IMR-90 (cell line): ENCODE results near the gene EIF5A. TPM values are rescaled to one million over a fixed set of nuclear protein-coding genes. Genes with fewer than 3 reads are reported as not detected.

Experiments used
- ATAC-seq: fragments of 200-7000 bp; cut with Tn5 transposase; 2 replicates; pipeline ENCODE4 v1.9.1; 2020; ENCODE audit warnings: low read depth, mild to moderate bottlenecking, moderate library complexity
- BruUV-seq: library from RNA; stranded (reverse); fragments of 400-500 nt; replicated peaks from 2 replicates; lab custom pipeline; 2021; lab: Mats Ljungman, UMichigan
- CTCF ChIA-PET: fragments of 300-600 bp; formaldehyde crosslinking; extraction: SDS; loops from one replicate; lab custom pipeline; 2021; ENCODE audit warnings: antibody characterized with exemption; lab: Yijun Ruan, JAX
- POLR2A ChIA-PET: fragments of 300-600 bp; sonication (Branson Sonifier 250); formaldehyde crosslinking; loops from one replicate; lab custom pipeline; 2022; ENCODE audit warnings: antibody characterized with exemption; ENCODE audit not compliant: unreplicated experiment; lab: Charles Lee
- DNase-seq: peaks from one replicate; pipeline ENCODE4 v3.0.0; 2013
- H2AFZ ChIP-seq: replicated peaks from 2 replicates; pipeline ENCODE3; 2013; ENCODE audit warnings: low read length, mild to moderate bottlenecking; ENCODE audit not compliant: poor library complexity
- H2AK5ac ChIP-seq: 2 replicates; pipeline ENCODE4 v1.6.1; 2013; ENCODE audit warnings: low read depth, low read length, inconsistent platforms
- H2AK9ac ChIP-seq: replicated peaks from 2 replicates; pipeline ENCODE3; 2013; ENCODE audit warnings: mild to moderate bottlenecking, low read depth, low read length, moderate library complexity; ENCODE audit not compliant: poor library complexity
- H2BK120ac ChIP-seq: 2 replicates; pipeline ENCODE4 v1.6.1; 2013; ENCODE audit warnings: low read depth, low read length, inconsistent platforms
- H2BK15ac ChIP-seq: 3 replicates; pipeline ENCODE4 v1.6.1; 2013; ENCODE audit warnings: low read depth, low read length, inconsistent platforms
- H2BK20ac ChIP-seq: 2 replicates; pipeline ENCODE4 v1.6.1; 2013; ENCODE audit warnings: low read depth, mild to moderate bottlenecking, inconsistent platforms, low read length, moderate library complexity
- H2BK5ac ChIP-seq: 2 replicates; pipeline ENCODE4 v1.6.1; 2013; ENCODE audit warnings: mild to moderate bottlenecking, low read depth, low read length, inconsistent platforms; ENCODE audit not compliant: poor library complexity, severe bottlenecking
- H3K14ac ChIP-seq: replicated peaks from 2 replicates; pipeline ENCODE4 v1.6.1; 2013; ENCODE audit warnings: low read depth, low read length, inconsistent platforms
- H3K18ac ChIP-seq: 2 replicates; pipeline ENCODE4 v1.6.1; 2013; ENCODE audit warnings: low read depth, low read length, control low read depth
- H3K23ac ChIP-seq: 2 replicates; pipeline ENCODE4 v1.6.1; 2013; ENCODE audit warnings: low read depth, low read length, inconsistent platforms
- H3K27ac ChIP-seq: 2 replicates; pipeline ENCODE4 v1.5.1; 2013; ENCODE audit warnings: mild to moderate bottlenecking, control low read depth, low read length; ENCODE audit not compliant: insufficient read depth
- H3K27me3 ChIP-seq: 2 replicates; pipeline ENCODE4 v1.6.1; 2013; ENCODE audit warnings: low read length; ENCODE audit not compliant: control insufficient read depth, insufficient read depth
- H3K36me3 ChIP-seq: 2 replicates; pipeline ENCODE4 v1.6.1; 2013; ENCODE audit warnings: low read length, mixed read lengths; ENCODE audit not compliant: control insufficient read depth, insufficient read depth
- H3K4ac ChIP-seq: 2 replicates; pipeline ENCODE4 v1.6.1; 2013; ENCODE audit warnings: low read depth, low read length, inconsistent platforms
- H3K4me1 ChIP-seq: 2 replicates; pipeline ENCODE4 v1.6.1; 2013; ENCODE audit warnings: low read length, mixed read lengths; ENCODE audit not compliant: control insufficient read depth, insufficient read depth
- H3K4me2 ChIP-seq: 2 replicates; pipeline ENCODE4 v1.6.1; 2013; ENCODE audit warnings: low read depth, mild to moderate bottlenecking, control low read depth, low read length, moderate library complexity
- H3K4me3 ChIP-seq: 2 replicates; pipeline ENCODE4 v1.5.1; 2013; ENCODE audit warnings: low read depth, mild to moderate bottlenecking, control low read depth, low read length, moderate library complexity; ENCODE audit not compliant: insufficient read depth
- H3K56ac ChIP-seq: 2 replicates; pipeline ENCODE4 v1.6.1; 2013; ENCODE audit warnings: low read length, inconsistent platforms; ENCODE audit not compliant: insufficient read depth; ENCODE audit errors: extremely low read depth
- H3K79me1 ChIP-seq, 2 experiments: 2 replicates each; pipeline ENCODE4 v1.6.1; 2013; ENCODE audit warnings: low read length in 2 of 2, inconsistent platforms in 1 of 2, low read depth in 1 of 2
- H3K9ac ChIP-seq: 2 replicates; pipeline ENCODE4 v1.6.1; 2013; ENCODE audit warnings: low read depth, low read length, control low read depth
- H3K9me1 ChIP-seq: 2 replicates; pipeline ENCODE4 v1.6.1; 2013; ENCODE audit warnings: low read length, inconsistent platforms; ENCODE audit not compliant: insufficient read depth
- H3K9me3 ChIP-seq: 2 replicates; pipeline ENCODE4 v1.6.1; 2013; ENCODE audit warnings: low read length; ENCODE audit not compliant: control insufficient read depth, insufficient read depth
- H4K20me1 ChIP-seq: 2 replicates; pipeline ENCODE4 v1.6.1; 2013; ENCODE audit warnings: low read length, inconsistent platforms; ENCODE audit not compliant: insufficient read depth
- H4K5ac ChIP-seq: 2 replicates; pipeline ENCODE4 v1.6.1; 2013; ENCODE audit warnings: mild to moderate bottlenecking, low read depth, low read length, control low read depth
- H4K8ac ChIP-seq, 2 experiments: 2 replicates each; pipeline ENCODE4 v1.6.1; 2013; ENCODE audit warnings: low read depth in 2 of 2, low read length in 2 of 2, control low read depth in 1 of 2, inconsistent platforms in 1 of 2
- H4K91ac ChIP-seq: 2 replicates; pipeline ENCODE4 v1.6.1; 2013; ENCODE audit warnings: low read depth, low read length, inconsistent platforms; ENCODE audit not compliant: insufficient read depth
- RAD21 ChIP-seq: IDR thresholded peaks from 2 replicates; pipeline ENCODE4 v1.6.1; 2012; ENCODE audit warnings: low read length, improper control_type of control experiment
- RFX5 ChIP-seq: IDR thresholded peaks from 2 replicates; pipeline ENCODE4 v1.8.0; 2012; ENCODE audit warnings: low read depth, mild to moderate bottlenecking, low read length, moderate library complexity
- WGBS, 2 experiments: methylation state at CpG; one replicate each; pipeline versions ENCODE4 v1.1.5 to v1.1.7; 2013; ENCODE audit warnings: missing lambda C conversion rate in 2 of 2; ENCODE audit not compliant: insufficient read length in 1 of 2; ENCODE audit errors: extremely low coverage in 2 of 2; 5-methylcytosine and 5-hydroxymethylcytosine counted together
- dilution Hi-C: fragments of 300-500 bp; cut with HindIII; formaldehyde crosslinking; loops from one replicate; pipeline ENCODE4 v1.14.3; 2018; ENCODE audit warnings: low sequenced_read_pairs; ENCODE audit not compliant: unreplicated experiment
- in situ Hi-C: fragments of 300-500 bp; cut with MboI; formaldehyde crosslinking; loops from 3 replicates; pipeline ENCODE4 v1.14.3; 2019; ENCODE audit warnings: low sequenced_read_pairs, inconsistent platforms, mixed read lengths
- intact Hi-C: fragments of 100-400 bp; cut with micrococcal nuclease; formaldehyde crosslinking; loops from 2 replicates; pipeline ENCODE4 v1.10.0; 2022
- polyA plus RNA-seq, 3 experiments: library from polyadenylated mRNA; depleted of rRNA; stranded (reverse); fragments of >200 nt; gene quantifications; 2 replicates each; pipeline ENCODE4 v1.2.3, GENCODE V29; 2012; ENCODE audit warnings: low replicate concordance in 1 of 3
- total RNA-seq: library from RNA; depleted of rRNA; stranded (reverse); fragments of >200 nt; gene quantifications from 2 replicates; pipeline ENCODE4 v1.2.3, GENCODE V29; 2012

EIF5A gene
- total and polyA plus RNA-seq, 2 of the 4 experiments (the other 2 are of a cell fraction) = 782 to 883 TPM

DNA sequence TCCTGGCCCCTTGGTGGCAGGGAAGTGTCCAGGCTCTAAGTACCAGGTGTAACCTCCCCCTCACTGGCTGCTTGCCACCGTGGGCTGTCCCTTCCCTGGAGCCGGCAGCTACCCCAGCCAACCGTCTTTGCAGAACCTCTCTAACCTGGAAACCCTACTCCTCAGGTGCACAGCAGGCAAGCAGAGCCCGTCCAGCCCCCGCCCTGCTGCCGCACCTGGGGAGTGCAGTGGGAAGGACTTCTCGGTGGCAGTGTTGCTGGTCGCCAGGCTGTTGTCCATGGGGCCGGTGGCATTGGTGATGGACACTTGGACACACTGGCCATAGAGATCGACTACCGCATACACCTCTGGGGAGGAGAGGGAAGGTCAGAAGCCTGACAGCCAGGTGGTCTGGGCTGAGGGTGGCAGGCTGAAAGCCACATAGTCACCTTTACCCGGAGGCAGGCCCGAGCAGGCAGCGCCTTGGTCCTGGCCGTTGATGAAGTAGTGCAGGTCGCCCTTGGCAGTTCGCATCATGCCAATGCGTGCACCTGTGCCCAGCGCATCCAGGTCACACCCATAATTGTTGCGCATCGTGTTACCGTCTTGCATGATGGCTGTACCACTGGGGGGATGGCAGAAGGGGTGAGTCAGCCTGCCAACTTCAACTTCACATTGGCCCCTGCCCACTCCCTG lies 15.2 kb downstream of the EIF5A start:
- ChIA-PET CTCF (no interaction called here), POLR2A (no interaction called here)
- Histone ChIP-seq H3K27ac (no peak overlapping the region), H3K79me1 (peaks cover under 1 to 16% of the 10 kb centered on the region in 2 experiments; a peak in 2 of 4 replicates), H3K27me3 (no peaks in the 10 kb centered on the region), H2AK9ac (no peak overlapping the region), H4K5ac (no peak overlapping the region), H3K36me3 (peaks cover 72% of the 10 kb centered on the region), H3K9me3 (no peaks in the 10 kb centered on the region), H3K9ac (no peak overlapping the region), H2BK5ac (no peak overlapping the region), H4K8ac (no peak overlapping the region), H3K9me1 (no peaks in the 10 kb centered on the region), H4K20me1 (peaks cover 7% of the 10 kb centered on the region), H3K14ac (no peak overlapping the region), H3K4me1 (no peaks in the 10 kb centered on the region), H2BK120ac (no peak overlapping the region), H4K91ac (no peak overlapping the region), H2BK20ac (no peak overlapping the region), H3K4me2 (no peak overlapping the region), H3K4me3 (no peak overlapping the region), H2AK5ac (no peak overlapping the region), H2AFZ (peak overlapping the region; percentile 14), H3K18ac (no peak overlapping the region), H3K56ac (no peak overlapping the region), H2BK15ac (no peak overlapping the region), H3K4ac (no peak overlapping the region), H3K23ac (no peak overlapping the region)
- dilution Hi-C loops = no loop called here
- 93% methylated on average over 3 of the region's 22 CpGs; no CpG with 5 or more reads in 1 of the 2 experiments for WGBS, 2 experiments
- no peak for ATAC-seq
- TF ChIP-seq RAD21 (no peak), RFX5 (no peak)
- in situ Hi-C loops = no loop called here
- DNase-seq = no peak
- intact Hi-C loops = loop anchor here (10.0 kb wide), 1 partner anchor 242 kb away; the partner anchor contains the start of gene SENP3
- no TSS peak for BruUV-seq
